Superior temporal gyrus (tissue), 1 donor: ENCODE measurements around the gene OCA2.
"Not testable (repeated sequence)": the region's sequence is repeated elsewhere in the genome, so short reads cannot be mapped to it uniquely, and the experiment has no call there.

ENCODE experiments used
- DNase-seq: peaks from one replicate; pipeline ENCODE4 v3.0.0-alpha.2; 2016; ENCODE audit errors: extremely low spot score

Gene OCA2

DNA sequence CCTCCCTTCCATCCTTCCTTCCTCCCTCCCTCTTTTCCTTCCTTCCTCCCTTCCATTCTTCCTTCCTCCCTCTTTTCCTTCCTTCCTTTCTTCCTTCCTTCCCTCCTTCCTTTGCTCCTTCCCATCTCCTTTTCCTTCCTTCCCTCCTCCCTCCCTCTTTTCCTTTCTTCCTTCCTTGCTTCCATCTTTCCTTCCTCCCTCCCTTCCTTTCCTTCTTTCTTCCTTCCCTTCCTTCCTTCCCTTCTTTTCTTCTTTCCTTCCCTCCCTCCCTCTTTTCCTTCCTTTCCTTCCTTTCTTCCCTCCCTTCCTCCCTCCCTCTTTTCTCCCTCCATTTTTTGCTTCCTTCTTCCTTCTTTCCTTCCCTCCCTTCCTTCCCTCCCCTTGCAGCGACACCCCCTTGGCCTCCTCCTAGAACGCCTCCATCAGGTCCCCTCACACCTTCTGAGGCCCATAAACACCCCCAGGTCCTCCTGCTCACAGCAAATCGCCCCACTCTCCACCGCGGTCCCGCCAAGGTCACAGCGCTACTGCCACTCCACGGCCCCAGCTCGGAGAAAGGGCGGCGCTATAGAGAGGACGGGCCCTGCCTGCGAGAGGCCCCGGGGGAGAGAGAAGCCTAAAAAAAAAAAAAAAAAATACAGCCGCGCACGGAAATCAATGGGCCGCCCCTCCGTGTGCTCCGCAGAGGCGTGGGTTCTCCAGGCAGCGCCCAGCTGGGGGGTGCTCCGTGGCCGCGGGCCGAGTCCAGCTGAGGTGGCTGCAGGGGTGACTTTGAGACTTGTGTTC, 328.2 kb downstream of the OCA2 start:
- DNase-seq: no peak

DNA sequence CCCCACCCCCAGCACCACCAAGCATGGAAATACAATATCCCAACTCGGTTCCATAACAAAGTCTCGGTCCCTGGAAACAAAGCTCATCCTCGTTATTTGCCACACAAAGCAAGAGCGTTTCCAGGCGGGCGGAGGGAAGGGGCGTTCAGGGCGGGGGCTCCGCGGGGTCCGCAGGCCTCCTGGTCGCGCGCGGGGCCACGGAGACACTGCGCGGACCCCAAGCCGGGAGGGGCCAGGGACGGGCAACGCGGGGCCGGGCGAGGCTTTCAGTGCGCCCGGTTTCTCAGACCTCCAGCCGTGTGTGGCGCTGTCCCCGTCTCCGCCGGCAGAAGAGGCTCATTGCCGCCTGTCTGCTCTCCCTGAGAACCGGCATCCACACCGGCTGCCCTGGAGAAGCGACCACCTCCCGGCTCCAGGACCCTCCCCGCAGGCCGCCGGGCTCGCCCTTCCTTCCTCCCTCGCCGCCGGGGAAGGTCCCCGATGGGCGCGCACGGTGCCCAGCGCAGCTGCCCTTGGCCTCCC, 329.0 kb downstream of the OCA2 start:
- no peak for DNase-seq

DNA sequence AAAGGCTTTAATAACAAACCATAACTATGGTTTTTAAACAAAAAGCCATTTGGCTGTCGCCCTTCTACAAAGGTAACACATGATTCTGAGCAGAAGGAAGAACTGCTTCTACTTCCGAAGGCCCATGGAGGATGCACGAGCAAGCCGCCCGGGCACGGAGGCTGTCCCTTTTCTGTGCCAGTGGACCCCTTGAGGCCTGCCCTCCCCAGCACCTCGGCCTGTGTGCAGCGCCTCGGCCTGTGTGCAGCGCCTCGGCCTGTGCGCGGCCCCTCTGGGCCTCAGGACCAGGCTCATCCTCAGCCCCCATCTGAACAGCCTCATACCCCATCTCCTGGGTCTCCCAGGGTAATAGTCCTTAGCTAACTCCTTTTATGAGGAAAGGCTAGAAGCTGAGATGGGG, 329.5 kb downstream of the OCA2 start:
- DNase-seq: no peak

DNA sequence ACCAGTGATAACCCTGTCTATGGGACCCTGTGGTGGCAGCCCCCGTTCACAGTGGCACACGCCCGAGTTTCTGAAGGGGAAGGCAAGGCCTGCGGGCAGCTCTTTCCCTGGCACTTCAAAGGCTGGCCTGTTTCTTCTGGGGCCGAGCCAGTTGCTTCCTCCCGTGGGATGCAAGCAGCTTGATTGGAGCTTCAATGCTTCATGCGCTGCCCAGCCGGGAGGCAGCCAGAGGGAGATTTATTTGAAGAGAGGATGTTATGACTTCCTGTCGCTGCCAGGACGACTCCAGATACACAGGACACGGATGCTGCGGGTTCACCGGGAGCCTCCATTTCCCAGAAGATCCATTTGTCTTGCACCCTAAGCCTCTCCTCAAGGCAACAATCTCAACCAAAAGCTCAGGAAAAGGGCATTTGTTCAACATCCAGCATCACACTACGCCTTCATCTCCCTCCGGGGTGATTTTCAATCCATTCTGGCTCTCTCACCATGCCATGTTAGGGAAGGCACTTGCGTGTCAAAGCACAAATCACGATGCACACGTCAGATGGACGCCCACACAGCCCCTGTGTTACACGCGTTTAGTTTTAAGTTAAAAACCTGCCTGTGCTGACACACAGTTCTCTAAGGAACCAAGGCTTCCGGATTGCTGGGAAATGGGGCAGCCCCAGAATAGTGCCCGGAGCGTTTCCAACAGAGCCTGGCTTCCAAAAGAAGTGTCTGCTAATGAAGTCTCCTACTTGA, 330.2 kb downstream of the OCA2 start:
- DNase-seq: no peak

DNA sequence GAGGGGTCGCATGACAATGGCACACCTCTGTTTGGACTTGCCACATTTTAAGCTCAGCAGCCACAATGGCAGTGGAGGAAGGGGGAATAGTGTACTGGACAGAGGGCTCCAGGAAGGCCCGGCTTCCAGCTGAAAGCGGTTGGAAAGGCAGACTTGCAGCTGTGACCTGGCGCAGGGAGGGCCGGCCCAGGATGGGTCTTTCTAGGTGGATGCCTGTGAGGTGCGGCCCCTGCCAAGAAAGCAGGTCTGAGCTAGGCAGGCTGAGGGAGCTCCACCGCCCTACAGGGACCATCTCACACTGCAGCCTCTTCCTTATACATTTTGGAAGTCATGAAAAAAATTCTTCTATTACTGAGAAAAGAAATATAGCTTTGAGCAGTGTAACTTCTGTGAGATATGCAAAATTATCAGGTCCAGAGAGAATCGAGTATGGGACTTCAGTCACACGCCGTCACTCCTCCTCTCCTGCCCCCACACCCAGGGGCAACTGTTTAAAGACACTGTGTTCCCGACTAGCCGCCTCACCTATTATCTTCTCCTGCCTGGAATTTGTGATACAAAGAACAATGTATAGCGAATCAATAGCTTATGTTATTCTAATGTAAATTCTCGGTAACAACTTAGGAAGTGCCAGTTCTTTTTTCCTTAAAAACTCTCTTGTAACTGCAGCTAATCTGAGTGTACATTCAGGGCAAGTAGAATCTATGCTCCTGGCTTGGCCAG, 331.0 kb downstream of the OCA2 start:
- DNase-seq: no peak

DNA sequence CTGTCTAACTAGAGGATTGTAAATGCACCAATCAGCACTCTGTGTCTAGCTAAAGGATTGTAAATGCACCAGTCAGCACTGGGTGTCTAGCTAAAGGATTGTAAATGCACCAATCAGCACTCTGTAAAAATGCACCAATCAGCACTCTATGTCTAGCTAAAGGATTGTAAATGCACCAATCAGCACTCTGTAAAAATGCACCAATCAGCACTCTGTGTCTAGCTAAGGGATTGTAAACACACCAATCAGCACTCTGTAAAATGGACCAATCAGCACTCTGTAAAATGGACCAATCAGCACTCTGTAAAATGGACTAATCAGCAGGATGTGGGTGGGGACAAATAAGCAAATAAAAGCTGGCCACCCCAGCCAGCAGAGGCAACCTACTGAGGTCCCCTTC, 331.7 kb downstream of the OCA2 start:
- not testable (repeated sequence) for DNase-seq

DNA sequence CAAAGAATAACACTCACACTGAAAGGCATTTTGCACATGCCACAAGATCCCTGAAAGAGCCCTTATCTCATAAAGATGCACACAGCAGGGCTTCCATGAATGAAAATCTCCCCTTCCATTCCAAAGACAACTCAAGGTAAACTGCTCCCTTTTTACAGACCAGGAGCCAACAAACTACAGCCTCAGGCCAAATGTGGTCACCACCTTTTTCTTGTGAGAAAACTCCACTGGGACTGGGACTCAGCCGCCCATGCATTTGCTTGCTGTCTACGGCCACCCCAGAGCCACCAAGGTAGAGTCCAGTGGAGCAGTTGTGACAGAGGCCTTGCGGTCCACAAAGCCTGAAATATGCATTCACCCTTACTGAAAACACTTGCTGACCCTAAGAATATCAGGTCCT, 334.8 kb downstream of the OCA2 start:
- no peak for DNase-seq

DNA sequence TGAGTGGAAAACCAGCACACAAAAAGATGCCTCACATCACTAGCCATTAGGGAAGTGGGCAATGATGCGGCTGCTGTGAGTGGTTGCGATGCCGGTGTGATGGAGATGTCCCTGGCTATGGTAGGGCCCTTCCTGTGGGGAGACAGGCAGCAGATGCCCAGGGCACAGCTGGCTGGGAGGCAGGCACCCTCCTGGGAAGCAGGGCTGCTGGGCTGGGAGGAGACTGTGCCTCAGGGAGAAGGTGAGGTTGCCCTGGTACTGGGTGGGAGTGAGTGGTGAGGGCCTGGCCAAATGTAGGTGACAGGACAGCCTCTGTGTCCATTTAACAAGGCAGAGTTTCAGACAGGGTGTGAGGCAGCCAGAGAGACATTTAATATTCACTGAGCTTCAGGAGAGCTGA, 335.6 kb downstream of the OCA2 start:
- no peak for DNase-seq

DNA sequence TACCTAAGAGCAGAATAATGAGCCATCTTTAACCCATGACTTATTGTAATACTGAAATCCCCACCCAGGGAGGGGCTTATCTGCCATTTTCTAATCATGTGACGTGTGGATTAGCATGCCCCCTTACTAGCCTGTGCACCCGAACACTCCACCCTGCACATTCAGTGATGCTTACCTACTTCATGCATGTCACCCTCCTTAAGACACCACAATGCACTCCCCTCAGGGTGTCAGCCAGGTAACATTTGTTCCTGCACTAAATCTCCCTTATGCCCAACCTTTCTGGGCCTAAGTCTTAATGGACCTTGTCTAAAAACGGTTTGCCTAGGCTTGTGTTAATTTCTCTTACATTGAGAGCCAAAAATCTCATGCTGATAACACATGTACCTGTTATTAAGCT, 336.6 kb downstream of the OCA2 start:
- no peak for DNase-seq

DNA sequence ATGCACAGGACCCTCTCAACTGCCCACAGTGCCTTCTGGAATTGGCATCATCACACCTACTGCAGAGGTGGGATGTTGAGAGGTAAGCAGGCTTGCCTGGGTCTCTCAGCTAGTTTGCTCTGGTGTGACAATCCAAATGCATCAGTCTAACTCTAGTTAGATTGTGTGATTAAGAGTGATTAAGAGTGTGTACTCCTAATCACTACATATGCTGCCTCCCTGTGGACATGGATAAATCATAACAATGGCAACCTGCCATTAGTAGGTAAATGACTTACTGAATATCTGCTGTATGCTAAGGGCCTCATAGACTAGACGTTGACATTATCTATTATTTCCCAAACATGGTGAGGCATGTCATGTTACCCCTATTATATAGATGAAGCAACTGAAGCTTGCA, 342.1 kb downstream of the OCA2 start:
- DNase-seq: no peak

DNA sequence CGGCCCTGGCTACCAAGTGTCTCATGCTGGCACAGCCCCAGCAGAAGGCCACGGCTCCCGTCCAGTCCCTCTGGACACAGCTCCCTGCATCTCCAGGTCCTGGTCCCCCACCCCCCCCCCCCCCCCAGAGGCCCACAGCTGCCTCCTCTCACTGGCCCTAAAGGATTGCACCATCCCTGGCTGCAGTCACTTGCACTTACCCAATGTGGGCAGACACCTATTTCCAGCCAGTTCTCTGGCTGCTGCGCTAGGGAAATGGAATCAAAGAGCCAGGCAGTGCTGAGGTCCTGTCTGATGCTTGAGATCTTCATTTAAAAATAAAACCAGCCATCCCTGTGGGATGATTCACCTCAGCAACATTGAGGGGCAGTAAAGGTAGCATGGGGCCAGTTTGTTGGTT, 346.4 kb downstream of the OCA2 start:
- DNase-seq: no peak

DNA sequence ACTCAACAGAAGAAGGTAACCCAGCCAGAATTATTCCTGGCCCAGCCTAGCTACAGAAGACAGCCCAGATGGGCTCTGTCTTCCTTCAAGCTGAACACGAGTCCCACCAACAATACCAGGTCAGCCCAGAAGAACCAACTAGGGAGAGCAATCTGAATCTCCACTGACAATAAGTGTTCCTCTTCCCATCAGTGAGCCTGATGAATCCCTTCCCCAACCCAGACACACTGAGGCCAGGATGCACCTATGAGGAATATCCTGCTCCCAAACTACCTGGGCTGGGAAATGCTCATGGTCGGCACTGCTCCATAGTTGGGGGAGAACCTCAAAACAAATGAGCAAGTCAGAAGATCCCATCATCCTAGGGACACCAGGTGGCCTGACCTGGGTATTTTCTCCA, 351.1 kb downstream of the OCA2 start:
- no peak for DNase-seq

DNA sequence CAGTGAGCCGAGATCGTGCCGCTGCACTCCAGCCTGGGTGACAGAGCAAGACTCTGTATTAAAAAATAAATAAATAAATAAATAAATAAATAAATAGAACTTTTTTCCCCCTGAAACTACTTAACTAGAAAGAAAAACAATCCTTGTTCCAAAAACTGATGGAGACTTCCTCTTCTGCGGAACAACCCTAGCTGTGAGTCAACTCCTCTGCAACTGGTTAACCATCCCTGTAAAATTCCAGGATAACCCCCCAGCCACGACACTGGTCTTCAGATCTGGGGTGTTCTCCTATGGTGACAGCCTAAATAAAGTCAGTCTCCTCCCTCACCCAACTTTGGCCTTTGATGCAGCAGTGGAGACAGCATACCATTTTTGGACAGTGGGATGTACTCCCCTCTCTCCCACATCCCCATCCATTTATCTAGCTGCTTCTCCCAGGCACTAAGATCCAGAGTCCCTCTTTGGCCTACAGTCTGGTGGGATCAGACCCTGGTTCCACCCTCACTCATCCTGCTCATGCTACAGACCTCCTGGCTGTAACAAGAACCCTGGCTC, 352.6 kb downstream of the OCA2 start:
- no peak for DNase-seq

DNA sequence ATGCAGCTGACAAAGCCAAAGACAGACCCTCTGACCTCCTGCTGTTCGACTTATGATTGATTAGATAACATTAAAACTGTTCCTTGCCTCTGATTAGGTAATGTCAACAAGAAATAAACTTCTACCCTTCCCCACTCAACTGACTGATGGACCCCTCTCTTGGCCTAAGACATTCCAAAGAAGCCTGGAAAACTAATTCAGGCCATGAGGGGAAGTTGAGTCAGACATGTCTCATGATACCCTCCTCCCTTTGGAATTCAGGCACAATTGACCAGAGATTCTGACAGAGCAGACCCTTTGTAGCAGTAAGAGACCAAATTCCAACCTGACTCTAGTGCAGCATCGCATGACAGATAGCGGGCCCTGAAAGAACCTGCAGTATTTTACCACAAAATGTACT, 354.5 kb downstream of the OCA2 start:
- DNase-seq: no peak

DNA sequence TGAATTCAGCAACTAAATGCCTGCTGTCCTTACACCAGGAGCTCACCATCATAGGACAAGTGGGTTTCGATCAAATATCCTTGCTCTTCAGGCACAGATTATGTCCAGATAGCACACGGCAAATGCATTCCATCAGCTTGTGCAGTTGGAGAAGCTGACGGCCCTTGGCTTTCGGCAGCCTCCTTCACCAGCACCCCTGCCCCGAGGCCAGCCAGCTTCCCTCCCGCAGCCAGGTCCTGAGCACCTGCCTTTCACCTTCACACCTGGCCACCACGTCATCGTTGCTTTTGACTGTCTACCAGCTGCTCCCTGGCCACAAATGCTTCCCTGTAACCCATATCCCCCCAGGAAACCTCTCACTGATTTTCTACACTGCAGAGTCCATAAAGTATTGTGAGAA, 355.5 kb downstream of the OCA2 start:
- DNase-seq: no peak

DNA sequence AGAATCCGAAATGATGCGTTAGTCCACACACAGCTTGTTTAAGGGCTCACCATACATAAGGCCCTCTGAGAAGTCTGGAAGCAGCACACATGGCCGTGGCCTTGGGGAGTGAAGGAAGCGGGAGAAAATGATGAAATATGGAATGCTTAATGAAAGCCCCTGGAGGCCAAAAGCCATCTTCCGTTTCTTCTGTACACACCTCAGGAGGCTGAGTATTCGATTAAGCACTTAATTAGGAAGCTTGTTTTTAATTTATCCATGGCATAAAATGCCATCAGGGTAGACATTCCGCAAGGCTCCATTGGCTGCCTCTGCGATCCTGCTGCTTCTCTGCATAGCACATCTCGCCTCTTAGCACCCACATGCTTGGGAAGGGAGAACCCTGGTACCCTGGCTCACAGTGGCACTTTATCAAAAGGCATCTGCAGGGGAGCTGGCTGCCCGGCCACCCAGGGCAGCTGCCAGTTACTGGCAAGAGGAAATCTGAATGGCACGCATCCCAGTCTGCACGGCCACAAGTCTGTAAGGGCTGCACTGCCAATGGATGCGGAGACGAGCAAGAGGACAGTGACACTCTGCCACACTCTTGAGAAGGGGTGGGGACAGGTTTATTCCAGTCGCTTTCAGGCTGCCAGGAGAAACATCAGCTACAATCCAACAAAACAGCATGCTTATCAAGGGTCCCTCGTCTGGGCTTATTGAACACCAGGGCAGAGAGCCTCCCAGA, 356.2 kb downstream of the OCA2 start:
- DNase-seq: peak; percentile 74

DNA sequence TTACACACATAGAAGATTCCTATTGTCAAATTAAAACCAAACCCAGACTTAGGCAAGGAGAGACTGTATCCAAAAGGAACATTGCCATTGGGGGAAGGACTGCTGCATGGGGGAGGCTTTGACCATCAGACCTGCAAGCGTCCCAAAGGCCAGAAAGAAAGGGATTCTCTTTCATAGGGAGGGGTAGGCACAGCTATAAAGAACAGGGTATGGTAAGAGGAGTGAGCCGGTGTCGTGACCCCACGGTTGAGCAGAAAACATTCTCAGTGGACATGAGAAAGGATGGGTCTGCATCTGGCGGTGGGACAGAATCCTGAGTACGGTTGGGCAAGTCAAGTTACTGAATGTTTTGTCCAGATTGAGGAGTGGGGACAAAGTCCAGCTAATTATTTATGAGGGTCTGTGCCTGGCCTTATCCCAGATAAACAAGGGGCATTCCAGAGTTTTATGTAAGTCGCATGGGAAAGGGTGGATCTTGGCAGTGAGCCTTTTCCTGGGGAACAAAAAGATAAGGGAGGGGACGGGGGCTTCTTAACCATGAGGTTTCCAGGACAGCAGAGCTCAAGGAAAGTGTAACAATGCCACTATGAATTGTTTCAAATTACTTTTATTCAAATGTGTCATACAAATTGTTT, 357.8 kb downstream of the OCA2 start:
- DNase-seq: no peak

DNA sequence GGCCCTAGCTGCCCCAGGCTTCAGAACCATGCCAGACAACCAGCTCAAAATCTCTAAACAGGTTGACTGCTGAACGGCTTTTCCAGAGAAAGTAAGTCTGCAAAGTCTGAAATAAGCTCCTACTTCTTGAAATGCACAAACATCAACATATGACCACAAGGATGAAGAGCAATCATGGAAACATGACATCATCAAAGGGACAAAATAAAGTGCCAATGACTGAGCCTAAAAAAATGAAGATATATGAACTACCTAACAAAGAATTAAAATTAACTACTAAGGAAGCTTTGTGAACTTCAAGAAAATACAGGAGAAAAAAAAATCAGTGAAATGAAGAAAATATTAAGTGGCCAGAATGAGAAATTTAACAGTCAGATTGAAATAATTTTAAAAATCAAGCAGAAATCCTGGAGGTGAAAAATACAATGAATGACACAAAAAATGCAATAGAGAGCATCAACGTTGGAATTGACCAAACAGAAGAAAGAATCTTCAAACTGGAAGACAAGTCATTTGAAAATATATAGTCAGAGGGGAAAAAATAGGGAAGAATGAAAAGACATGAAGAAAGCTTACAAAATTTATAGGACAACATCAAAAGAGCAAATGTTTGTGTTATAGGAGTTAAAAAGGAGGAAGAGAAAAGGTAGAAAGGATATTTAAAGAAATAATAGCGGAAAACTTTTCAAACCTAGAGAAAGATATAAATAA, 364.2 kb downstream of the OCA2 start:
- DNase-seq: no peak

DNA sequence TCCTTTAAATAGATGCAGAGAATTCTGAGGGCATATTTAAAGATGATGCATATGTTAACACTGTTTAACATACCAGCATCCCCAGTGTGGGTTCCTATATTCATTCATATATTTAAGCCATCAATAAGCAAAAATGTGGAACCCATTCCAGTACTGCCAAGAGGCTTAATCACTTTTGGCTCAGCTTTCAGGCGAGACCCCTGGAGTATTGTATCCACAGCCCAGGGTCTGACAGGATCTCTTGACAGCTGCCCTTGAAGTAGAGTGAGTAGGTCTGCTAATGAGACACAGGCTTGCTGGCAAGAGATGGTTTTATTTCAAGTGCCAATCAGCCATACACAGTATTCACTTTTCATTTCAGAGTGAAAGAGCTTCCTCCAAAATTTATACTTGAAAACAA, 367.3 kb downstream of the OCA2 start:
- no peak for DNase-seq

DNA sequence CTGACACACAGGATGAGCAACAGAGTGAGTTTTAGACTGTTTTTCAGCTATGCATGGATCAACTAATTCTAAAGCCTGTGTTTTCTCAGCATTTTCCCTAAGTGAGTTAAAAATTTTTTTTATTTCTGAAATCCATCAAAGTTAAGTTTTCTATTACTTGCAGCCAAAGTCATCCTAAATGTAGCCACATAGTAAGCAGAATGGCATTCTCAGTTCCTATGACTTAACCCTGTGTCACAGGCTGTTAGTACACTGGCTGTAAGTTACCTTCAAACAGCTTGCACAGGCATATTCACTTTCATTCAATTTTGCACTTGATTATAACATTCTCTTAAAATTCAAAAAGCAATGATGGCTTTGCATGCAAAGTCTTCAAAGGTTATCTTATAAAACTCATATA, 368.2 kb downstream of the OCA2 start:
- DNase-seq: no peak
